ENCODE measurements around the gene CXCR5. TPM values are rescaled to one million over a fixed set of nuclear protein-coding genes. Genes with fewer than 3 reads are reported as not detected.
"Not testable (repeated sequence)": the region's sequence is repeated elsewhere in the genome, so short reads cannot be mapped to it uniquely, and the experiment has no call there.

CXCR5 gene
- total RNA-seq, 1 experiment from 2014 or later: not detected

GRCh38 chr11:118841469-118842242, 42.0 kb upstream of the CXCR5 start:
- Mint-ChIP-seq H3K27me3 (ENCODE audit: insufficient read depth, unreplicated experiment) (no peaks in the 10 kb centered on the region), H3K27ac (ENCODE audit: low read depth, unreplicated experiment) (no peak overlapping the region), H3K4me1 (ENCODE audit: insufficient read depth, unreplicated experiment) (peaks cover 24% of the 10 kb centered on the region), H3K36me3 (ENCODE audit: insufficient read depth, unreplicated experiment) (no peaks in the 10 kb centered on the region), H3K4me3 (ENCODE audit: unreplicated experiment) (no peak overlapping the region), H3K9me3 (ENCODE audit: unreplicated experiment) (no peaks in the 10 kb centered on the region)
- TF ChIP-seq, protein P1, sequence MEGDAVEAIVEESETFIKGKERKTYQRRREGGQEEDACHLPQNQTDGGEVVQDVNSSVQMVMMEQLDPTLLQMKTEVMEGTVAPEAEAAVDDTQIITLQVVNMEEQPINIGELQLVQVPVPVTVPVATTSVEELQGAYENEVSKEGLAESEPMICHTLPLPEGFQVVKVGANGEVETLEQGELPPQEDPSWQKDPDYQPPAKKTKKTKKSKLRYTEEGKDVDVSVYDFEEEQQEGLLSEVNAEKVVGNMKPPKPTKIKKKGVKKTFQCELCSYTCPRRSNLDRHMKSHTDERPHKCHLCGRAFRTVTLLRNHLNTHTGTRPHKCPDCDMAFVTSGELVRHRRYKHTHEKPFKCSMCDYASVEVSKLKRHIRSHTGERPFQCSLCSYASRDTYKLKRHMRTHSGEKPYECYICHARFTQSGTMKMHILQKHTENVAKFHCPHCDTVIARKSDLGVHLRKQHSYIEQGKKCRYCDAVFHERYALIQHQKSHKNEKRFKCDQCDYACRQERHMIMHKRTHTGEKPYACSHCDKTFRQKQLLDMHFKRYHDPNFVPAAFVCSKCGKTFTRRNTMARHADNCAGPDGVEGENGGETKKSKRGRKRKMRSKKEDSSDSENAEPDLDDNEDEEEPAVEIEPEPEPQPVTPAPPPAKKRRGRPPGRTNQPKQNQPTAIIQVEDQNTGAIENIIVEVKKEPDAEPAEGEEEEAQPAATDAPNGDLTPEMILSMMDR (IDR thresholded peaks at IDR 0.05; ENCODE audit: unreplicated experiment): no peak
- intact Hi-C loops (cut with micrococcal nuclease): no loop called here
- CTCF ChIA-PET: interaction anchor here (1.2 kb wide), 1 partner anchor 89 kb away, joined by 3 read pairs; no protein-coding TSS in a partner anchor
- DNase-seq (ENCODE audit: unreplicated experiment): no peak
- no TSS peak for BruUV-seq (replicated peaks)
- POLR2A ChIA-PET: interaction anchor here (0.7 to 1.0 kb wide), 4 partner anchors 21 to 51 kb away, joined by 3 to 4 read pairs (median 4); partner anchors contain the start of gene DDX6

GRCh38 chr11:118842369-118842768, 41.3 kb upstream of the CXCR5 start:
- ChIA-PET CTCF (interaction anchor here (1.2 kb wide), 1 partner anchor 88 kb away, joined by 3 read pairs; no protein-coding TSS in a partner anchor), POLR2A (interaction anchor here (0.7 to 1.0 kb wide), 4 partner anchors 22 to 51 kb away, joined by 3 to 4 read pairs (median 4); partner anchors contain the start of gene DDX6)
- TF ChIP-seq, protein P1 (IDR thresholded peaks at IDR 0.05; ENCODE audit: unreplicated experiment): no peak
- BruUV-seq (replicated peaks): no TSS peak
- Mint-ChIP-seq H3K4me3 (ENCODE audit: unreplicated experiment) (no peak overlapping the region), H3K27me3 (ENCODE audit: insufficient read depth, unreplicated experiment) (no peaks in the 10 kb centered on the region), H3K36me3 (ENCODE audit: insufficient read depth, unreplicated experiment) (no peaks in the 10 kb centered on the region), H3K4me1 (ENCODE audit: insufficient read depth, unreplicated experiment) (peaks cover 25% of the 10 kb centered on the region), H3K9me3 (ENCODE audit: unreplicated experiment) (no peaks in the 10 kb centered on the region), H3K27ac (ENCODE audit: low read depth, unreplicated experiment) (no peak overlapping the region)
- peak; percentile 66 for DNase-seq (ENCODE audit: unreplicated experiment)
- intact Hi-C loops (cut with micrococcal nuclease): no loop called here

DNA sequence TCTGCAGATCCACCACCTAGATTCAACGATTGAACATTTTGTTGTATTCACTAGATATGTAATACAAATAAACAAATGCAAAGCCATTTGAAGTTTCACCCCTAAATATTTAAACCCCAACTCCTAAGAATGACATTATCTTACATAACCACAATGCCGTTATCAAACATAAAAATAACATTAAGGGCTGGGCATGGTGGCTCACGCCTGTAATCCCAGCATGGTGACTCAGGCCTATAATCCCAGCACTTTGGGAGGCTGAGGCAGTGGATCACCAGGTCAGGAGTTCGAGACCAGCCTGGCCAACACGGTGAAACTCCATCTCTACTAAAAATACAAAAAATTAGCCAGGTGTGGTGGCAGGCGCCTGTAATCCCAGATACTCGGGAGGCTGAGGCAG, 40.8 kb upstream of the CXCR5 start:
- intact Hi-C loops (cut with micrococcal nuclease); H3K36me3 Mint-ChIP-seq (ENCODE audit: insufficient read depth, unreplicated experiment); DNase-seq (ENCODE audit: unreplicated experiment); BruUV-seq (replicated peaks); H3K4me3 Mint-ChIP-seq (ENCODE audit: unreplicated experiment); H3K27ac Mint-ChIP-seq (ENCODE audit: low read depth, unreplicated experiment); H3K27me3 Mint-ChIP-seq (ENCODE audit: insufficient read depth, unreplicated experiment); H3K9me3 Mint-ChIP-seq (ENCODE audit: unreplicated experiment): not testable (repeated sequence)
- ChIA-PET CTCF (interaction anchor here (1.2 kb wide), 1 partner anchor 87 kb away, joined by 3 read pairs; no protein-coding TSS in a partner anchor), POLR2A (interaction anchor here (1.0 to 1.2 kb wide), 2 partner anchors 22 to 51 kb away, joined by 3 read pairs; no protein-coding TSS in a partner anchor)
- peaks cover 25% of the 10 kb centered on the region for H3K4me1 Mint-ChIP-seq (ENCODE audit: insufficient read depth, unreplicated experiment)

DNA sequence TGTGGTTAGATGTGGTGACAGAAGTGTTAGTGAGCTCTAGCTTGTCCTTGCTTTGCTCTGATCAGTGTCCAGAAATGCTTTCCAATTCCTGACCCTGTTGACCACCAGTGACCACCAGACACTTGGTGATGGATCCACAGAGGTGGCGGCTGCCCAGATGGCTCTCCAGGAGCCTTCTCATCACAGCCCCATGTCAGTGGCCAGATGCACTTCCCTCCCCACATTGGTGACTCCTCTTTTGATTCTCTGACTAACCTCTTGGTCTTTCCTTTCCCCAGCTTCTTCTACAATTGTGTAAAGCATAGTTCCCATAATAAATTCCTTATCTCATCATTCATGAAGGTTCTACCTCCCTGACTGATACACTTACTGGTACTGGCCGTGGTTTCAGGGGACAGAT, 40.1 kb upstream of the CXCR5 start:
- H3K27me3 Mint-ChIP-seq (ENCODE audit: insufficient read depth, unreplicated experiment): no peaks in the 10 kb centered on the region
- no TSS peak for BruUV-seq (replicated peaks)
- H3K9me3 Mint-ChIP-seq (ENCODE audit: unreplicated experiment): no peaks in the 10 kb centered on the region
- H3K4me1 Mint-ChIP-seq (ENCODE audit: insufficient read depth, unreplicated experiment): peaks cover 25% of the 10 kb centered on the region
- ChIA-PET POLR2A (interaction anchor here (1.2 to 2.7 kb wide), 3 partner anchors 9 to 53 kb away, joined by 3 to 21 read pairs (median 10); partner anchors contain the start of gene DDX6), CTCF (interaction anchor here (0.8 kb wide), 1 partner anchor 48 kb away, joined by 3 read pairs; no protein-coding TSS in a partner anchor)
- intact Hi-C loops (cut with micrococcal nuclease): no loop called here
- H3K36me3 Mint-ChIP-seq (ENCODE audit: insufficient read depth, unreplicated experiment): no peaks in the 10 kb centered on the region
- H3K4me3 Mint-ChIP-seq (ENCODE audit: unreplicated experiment): no peak overlapping the region
- TF ChIP-seq, protein P1 (IDR thresholded peaks at IDR 0.05; ENCODE audit: unreplicated experiment): no peak
- no peak overlapping the region for H3K27ac Mint-ChIP-seq (ENCODE audit: low read depth, unreplicated experiment)
- DNase-seq (ENCODE audit: unreplicated experiment): no peak

All from MCF 10A (cell line).